HFFc6 (cell line): ENCODE measurements around the gene TBCK. TPM values are rescaled to one million over a fixed set of nuclear protein-coding genes. Genes with fewer than 3 reads are reported as not detected.

Experiments used
- DNase-seq: peaks from one replicate; pipeline ENCODE4 v3.0.0-alpha.2; 2018
- H3K27ac Mint-ChIP-seq: 2 replicates; pipeline ENCODE4 v1.8.0; 2020; ENCODE audit warnings: mild to moderate bottlenecking, mixed read lengths
- H3K27me3 Mint-ChIP-seq: 2 replicates; pipeline ENCODE4 v1.8.0; 2021; ENCODE audit warnings: mild to moderate bottlenecking, moderate library complexity, mixed read lengths; ENCODE audit not compliant: insufficient read depth
- H3K36me3 Mint-ChIP-seq: 2 replicates; pipeline ENCODE4 v1.8.0; 2021; ENCODE audit warnings: low read depth, mixed read lengths
- H3K4me1 Mint-ChIP-seq: 2 replicates; pipeline ENCODE4 v1.8.0; 2020; ENCODE audit warnings: low read depth, mixed read lengths
- H3K4me3 Mint-ChIP-seq: 2 replicates; pipeline ENCODE4 v1.8.0; 2020; ENCODE audit warnings: mild to moderate bottlenecking, moderate library complexity, mixed read lengths
- H3K9me3 Mint-ChIP-seq: 2 replicates; pipeline ENCODE4 v1.8.0; 2020; ENCODE audit warnings: mild to moderate bottlenecking, mixed read lengths
- total RNA-seq, 6 experiments: library from RNA; stranded (reverse); fragmentation: NEBNext Ultra II Directional; extraction: Animal tissue kit (Norgen Biotek cat#: 25700); gene quantifications; 2 replicates in 1 of 6; 3 replicates in 5 of 6; pipeline ENCODE4 v1.2.3, GENCODE V29; 2021
- TF ChIP-seq, protein P1 (sequence below): fragments of 200-600 bp; sonication (generic); IDR thresholded peaks from 2 replicates; pipeline ENCODE4 v1.5.0; 2021; ENCODE audit warnings: antibody characterized with exemption, mild to moderate bottlenecking

The TBCK gene
- total RNA-seq, 6 experiments from 2014 or later = 21.4 to 37.0 (median 27.1) TPM

DNA sequence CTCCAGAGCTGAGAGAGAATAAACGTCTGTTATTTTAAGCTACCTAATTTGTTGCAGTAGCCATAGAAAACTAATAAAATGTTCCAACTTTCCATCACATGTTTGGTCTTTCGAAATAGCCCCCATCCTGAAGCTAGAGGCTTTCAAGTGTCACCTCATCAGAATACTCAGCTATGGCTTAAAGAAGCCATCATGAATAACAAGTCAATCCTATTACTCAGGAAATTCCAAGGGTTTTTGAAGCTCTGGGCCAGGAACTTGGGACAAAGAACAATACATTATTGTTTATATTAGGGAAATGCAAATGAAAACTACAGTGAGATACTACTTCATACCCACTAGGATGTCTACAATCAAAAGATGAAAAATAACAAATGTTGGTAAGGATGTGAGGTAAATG is 42.2 kb downstream of the TBCK start:
- Mint-ChIP-seq H3K27ac (peak overlapping the region; percentile 63), H3K27me3 (no peaks in the 10 kb centered on the region), H3K4me3 (no peak overlapping the region), H3K4me1 (peaks cover 49% of the 10 kb centered on the region), H3K36me3 (peaks cover 6% of the 10 kb centered on the region), H3K9me3 (no peaks in the 10 kb centered on the region)
- TF ChIP-seq, protein P1, sequence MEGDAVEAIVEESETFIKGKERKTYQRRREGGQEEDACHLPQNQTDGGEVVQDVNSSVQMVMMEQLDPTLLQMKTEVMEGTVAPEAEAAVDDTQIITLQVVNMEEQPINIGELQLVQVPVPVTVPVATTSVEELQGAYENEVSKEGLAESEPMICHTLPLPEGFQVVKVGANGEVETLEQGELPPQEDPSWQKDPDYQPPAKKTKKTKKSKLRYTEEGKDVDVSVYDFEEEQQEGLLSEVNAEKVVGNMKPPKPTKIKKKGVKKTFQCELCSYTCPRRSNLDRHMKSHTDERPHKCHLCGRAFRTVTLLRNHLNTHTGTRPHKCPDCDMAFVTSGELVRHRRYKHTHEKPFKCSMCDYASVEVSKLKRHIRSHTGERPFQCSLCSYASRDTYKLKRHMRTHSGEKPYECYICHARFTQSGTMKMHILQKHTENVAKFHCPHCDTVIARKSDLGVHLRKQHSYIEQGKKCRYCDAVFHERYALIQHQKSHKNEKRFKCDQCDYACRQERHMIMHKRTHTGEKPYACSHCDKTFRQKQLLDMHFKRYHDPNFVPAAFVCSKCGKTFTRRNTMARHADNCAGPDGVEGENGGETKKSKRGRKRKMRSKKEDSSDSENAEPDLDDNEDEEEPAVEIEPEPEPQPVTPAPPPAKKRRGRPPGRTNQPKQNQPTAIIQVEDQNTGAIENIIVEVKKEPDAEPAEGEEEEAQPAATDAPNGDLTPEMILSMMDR = no peak
- peak; percentile 6 for DNase-seq

DNA sequence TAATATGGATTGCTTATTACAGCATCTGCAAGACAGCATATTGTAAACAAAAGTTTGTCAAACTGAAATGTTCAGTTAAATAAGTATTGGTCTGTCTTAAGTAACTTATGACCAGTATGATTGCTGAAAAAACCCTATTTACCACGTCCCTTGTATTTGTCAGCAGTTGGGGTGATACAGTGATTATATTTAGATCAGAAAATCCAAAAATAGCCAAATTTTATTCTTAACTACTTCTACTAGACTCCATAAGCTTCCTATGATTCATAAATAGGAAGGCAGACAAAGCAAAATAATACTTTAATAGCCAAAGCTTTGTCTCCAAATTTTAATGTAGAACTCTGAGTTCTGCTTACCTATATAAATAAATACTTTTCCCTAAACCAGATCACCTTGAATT is 45.3 kb downstream of the TBCK start:
- H3K27me3 Mint-ChIP-seq = no peaks in the 10 kb centered on the region
- no peaks in the 10 kb centered on the region for H3K9me3 Mint-ChIP-seq
- H3K27ac Mint-ChIP-seq = no peak overlapping the region

DNA sequence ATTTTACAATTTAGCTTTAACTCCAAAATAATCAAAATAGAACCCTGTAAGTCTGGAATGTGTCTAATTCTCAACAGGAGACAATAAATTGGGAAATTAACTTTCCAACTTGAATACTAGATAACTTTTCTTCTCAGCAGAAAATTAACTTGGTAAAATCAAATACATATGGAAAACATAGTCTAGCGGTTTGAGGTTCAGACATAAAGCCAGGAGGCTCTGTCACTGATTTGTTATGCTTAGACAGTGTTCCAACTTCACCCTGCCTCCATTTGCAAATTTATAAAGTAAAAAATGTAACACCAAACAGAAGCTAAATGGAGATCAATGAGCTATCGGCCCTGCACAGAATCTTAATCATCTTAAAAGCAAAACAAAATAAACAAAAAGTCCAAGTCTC is 46.3 kb downstream of the TBCK start:
- DNase-seq = no peak
- TF ChIP-seq, protein P1 = no peak
- no peaks in the 10 kb centered on the region for H3K27me3 Mint-ChIP-seq
- peaks cover 6% of the 10 kb centered on the region for H3K36me3 Mint-ChIP-seq
- H3K27ac Mint-ChIP-seq = no peak overlapping the region
- H3K9me3 Mint-ChIP-seq = no peaks in the 10 kb centered on the region
- H3K4me1 Mint-ChIP-seq = peaks cover 44% of the 10 kb centered on the region
- no peak overlapping the region for H3K4me3 Mint-ChIP-seq

More for the DNA sequence above, 45.3 kb downstream of the TBCK start:
- no peak for DNase-seq
- Mint-ChIP-seq H3K4me1 (peaks cover 45% of the 10 kb centered on the region), H3K36me3 (peaks cover 6% of the 10 kb centered on the region), H3K4me3 (no peak overlapping the region)
- TF ChIP-seq, protein P1 = no peak

DNA sequence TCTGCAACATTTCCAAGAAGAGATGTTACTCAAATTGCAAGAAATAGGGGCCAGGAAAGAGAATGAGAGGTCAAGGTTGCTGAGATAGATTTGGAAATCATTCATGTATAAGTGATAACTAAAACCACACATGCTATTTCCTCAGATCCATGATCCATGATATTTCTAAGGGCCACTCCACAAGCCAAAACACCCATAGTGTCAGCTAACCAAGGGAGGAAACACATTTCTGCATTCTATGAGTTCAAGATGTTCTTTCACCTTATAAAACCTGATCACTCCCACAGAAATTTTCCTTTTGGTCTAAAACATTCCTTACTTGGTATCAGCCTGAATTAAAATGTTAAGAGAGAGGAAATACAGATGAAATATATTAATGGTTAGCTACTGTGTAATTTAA is 47.2 kb downstream of the TBCK start:
- Mint-ChIP-seq H3K9me3 (no peaks in the 10 kb centered on the region), H3K36me3 (no peaks in the 10 kb centered on the region), H3K27me3 (no peaks in the 10 kb centered on the region), H3K27ac (no peak overlapping the region), H3K4me1 (peaks cover 42% of the 10 kb centered on the region), H3K4me3 (no peak overlapping the region)
- TF ChIP-seq, protein P1 = no peak
- no peak for DNase-seq

DNA sequence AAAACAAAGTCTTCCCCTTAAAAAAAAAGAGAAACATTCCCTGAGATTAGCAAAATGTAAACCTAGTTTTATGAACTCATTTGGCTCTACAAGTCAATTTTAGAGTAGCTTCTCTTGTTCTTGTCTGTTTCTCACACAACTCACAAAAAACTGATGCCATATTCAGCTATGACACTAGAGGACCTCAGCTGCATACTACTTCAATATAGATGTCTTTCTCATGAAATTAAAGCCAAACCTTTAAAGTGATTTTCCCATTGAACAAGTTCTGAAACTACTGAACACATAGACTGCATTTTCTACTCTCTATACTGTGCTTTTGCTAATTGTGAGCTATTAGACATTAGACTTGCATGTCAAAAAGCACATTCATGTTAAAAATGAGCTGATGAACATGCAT is 49.8 kb downstream of the TBCK start:
- TF ChIP-seq, protein P1 = peak; percentile 82
- Mint-ChIP-seq H3K36me3 (no peaks in the 10 kb centered on the region), H3K4me1 (peaks cover 34% of the 10 kb centered on the region), H3K9me3 (no peaks in the 10 kb centered on the region), H3K27me3 (no peaks in the 10 kb centered on the region), H3K4me3 (no peak overlapping the region), H3K27ac (no peak overlapping the region)
- DNase-seq = peak; percentile 70

DNA sequence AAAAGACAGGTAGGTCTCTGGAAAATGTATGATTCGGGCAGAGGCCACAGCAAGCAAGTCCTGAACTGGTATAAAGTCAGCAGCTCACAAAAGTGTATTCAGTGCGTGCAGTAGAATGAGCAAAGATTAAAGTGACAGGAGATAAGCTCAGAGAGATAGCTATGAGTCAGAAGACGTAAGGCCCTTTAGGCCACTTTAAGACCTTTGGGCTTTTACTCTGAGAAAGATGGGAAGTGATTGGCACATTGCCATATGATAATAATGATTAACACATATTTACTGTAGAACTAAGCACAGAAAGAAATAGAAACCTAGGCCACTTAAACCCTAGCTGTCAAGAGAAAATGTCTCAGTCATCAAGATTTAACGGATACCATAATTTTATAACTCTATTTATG is 51.7 kb downstream of the TBCK start:
- Mint-ChIP-seq H3K4me3 (no peak overlapping the region), H3K4me1 (peaks cover 18% of the 10 kb centered on the region), H3K27ac (no peak overlapping the region), H3K9me3 (no peaks in the 10 kb centered on the region), H3K36me3 (no peaks in the 10 kb centered on the region), H3K27me3 (no peaks in the 10 kb centered on the region)
- TF ChIP-seq, protein P1 = no peak
- DNase-seq = no peak
